Suprapubic skin (tissue), 4 donors: ENCODE results near the gene SYT6. TPM values are rescaled to one million over a fixed set of nuclear protein-coding genes. Genes with fewer than 3 reads are reported as not detected.

Source experiments
- DNase-seq, 2 donors: peaks; one replicate each; pipeline ENCODE4 v3.0.0-alpha.2; 2019; ENCODE audit warnings: low spot score in 2 of 2
- H3K27ac ChIP-seq: fragments of 200-600 bp; sonication (generic); one replicate; pipeline ENCODE4 v1.5.1; 2019
- H3K27me3 ChIP-seq: fragments of 200-600 bp; sonication (generic); one replicate; pipeline ENCODE4 v1.5.1; 2019
- H3K36me3 ChIP-seq: fragments of 200-600 bp; sonication (generic); one replicate; pipeline ENCODE4 v1.5.1; 2019
- H3K4me1 ChIP-seq: fragments of 200-600 bp; sonication (generic); one replicate; pipeline ENCODE4 v1.5.1; 2019
- H3K4me3 ChIP-seq: fragments of 200-600 bp; sonication (generic); one replicate; pipeline ENCODE4 v1.5.1; 2019; ENCODE audit warnings: mild to moderate bottlenecking
- H3K9me3 ChIP-seq: fragments of 200-600 bp; sonication (generic); one replicate; pipeline ENCODE4 v1.5.1; 2019
- EP300 ChIP-seq: sonication (generic); formaldehyde crosslinking; IDR thresholded peaks from one replicate; pipeline ENCODE4 v1.6.1; 2017; ENCODE audit warnings: antibody characterized with exemption
- POLR2A ChIP-seq, 2 donors: fragments of 450-650 bp; IDR thresholded peaks; one replicate each; pipeline ENCODE4 v1.6.1; 2017; ENCODE audit warnings: antibody characterized with exemption in 2 of 2, mild to moderate bottlenecking in 2 of 2, moderate library complexity in 2 of 2
- POLR2AphosphoS5 ChIP-seq, 3 donors: sonication (generic); formaldehyde crosslinking; IDR thresholded peaks; one replicate each; pipeline ENCODE4 v1.6.1; 2017; ENCODE audit warnings: antibody characterized with exemption in 3 of 3
- WGBS: methylation state at CpG from one replicate; pipeline ENCODE4 v1.1.5; 2018; 5-methylcytosine and 5-hydroxymethylcytosine counted together
- total RNA-seq, 4 donors: library from RNA; depleted of rRNA; stranded (reverse); fragments of >200 nt; gene quantifications; one replicate each; pipeline ENCODE4 v1.1.0, GENCODE V29; 2016
- TF ChIP-seq, protein P1 (sequence below), 2 donors: fragments of 200-600 bp in 1 of 2; fragments of 450-650 bp in 1 of 2; sonication (generic) in 1 of 2; IDR thresholded peaks; one replicate each; pipeline ENCODE4 v1.5.1; 2016 to 2019; ENCODE audit warnings: antibody characterized with exemption in 2 of 2, mild to moderate bottlenecking in 1 of 2, moderate library complexity in 1 of 2

Gene SYT6
- total RNA-seq, 4 donors from 2014 or later, result 0.23 TPM; not detected in 3

- Histone ChIP-seq H3K4me1 (peaks cover 8% of the 10 kb centered on the region), H3K36me3 (no peaks in the 10 kb centered on the region), H3K27me3 (peaks cover 2% of the 10 kb centered on the region), H3K27ac (no peak overlapping the region), H3K4me3 (no peak overlapping the region), H3K9me3 (no peaks in the 10 kb centered on the region)
- no peak for DNase-seq
- TF ChIP-seq POLR2A (IDR thresholded peaks at IDR 0.05) (no peak), EP300 (no peak), POLR2AphosphoS5 (IDR thresholded peaks at IDR 0.05) (no peak)
- TF ChIP-seq, protein P1, sequence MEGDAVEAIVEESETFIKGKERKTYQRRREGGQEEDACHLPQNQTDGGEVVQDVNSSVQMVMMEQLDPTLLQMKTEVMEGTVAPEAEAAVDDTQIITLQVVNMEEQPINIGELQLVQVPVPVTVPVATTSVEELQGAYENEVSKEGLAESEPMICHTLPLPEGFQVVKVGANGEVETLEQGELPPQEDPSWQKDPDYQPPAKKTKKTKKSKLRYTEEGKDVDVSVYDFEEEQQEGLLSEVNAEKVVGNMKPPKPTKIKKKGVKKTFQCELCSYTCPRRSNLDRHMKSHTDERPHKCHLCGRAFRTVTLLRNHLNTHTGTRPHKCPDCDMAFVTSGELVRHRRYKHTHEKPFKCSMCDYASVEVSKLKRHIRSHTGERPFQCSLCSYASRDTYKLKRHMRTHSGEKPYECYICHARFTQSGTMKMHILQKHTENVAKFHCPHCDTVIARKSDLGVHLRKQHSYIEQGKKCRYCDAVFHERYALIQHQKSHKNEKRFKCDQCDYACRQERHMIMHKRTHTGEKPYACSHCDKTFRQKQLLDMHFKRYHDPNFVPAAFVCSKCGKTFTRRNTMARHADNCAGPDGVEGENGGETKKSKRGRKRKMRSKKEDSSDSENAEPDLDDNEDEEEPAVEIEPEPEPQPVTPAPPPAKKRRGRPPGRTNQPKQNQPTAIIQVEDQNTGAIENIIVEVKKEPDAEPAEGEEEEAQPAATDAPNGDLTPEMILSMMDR (IDR thresholded peaks at IDR 0.05), result no peak
- WGBS, result 89% methylated on average over 2 of the region's 2 CpGs
Measured at GRCh38 chr1:114082304-114082630, 71.4 kb downstream of the SYT6 start.

- TF ChIP-seq POLR2A (IDR thresholded peaks at IDR 0.05) (no peak), POLR2AphosphoS5 (IDR thresholded peaks at IDR 0.05) (no peak), EP300 (no peak)
- TF ChIP-seq, protein P1 (IDR thresholded peaks at IDR 0.05), result no peak
- H3K27ac ChIP-seq, result no peak overlapping the region
- no peak for DNase-seq
- no peaks in the 10 kb centered on the region for H3K36me3 ChIP-seq
- H3K4me1 ChIP-seq, result peaks cover 8% of the 10 kb centered on the region
- H3K4me3 ChIP-seq, result no peak overlapping the region
- H3K27me3 ChIP-seq, result no peaks in the 10 kb centered on the region
- WGBS, result 61% methylated on average over 17 of the region's 17 CpGs
- no peaks in the 10 kb centered on the region for H3K9me3 ChIP-seq
Measured at GRCh38 chr1:114081437-114082303, 72.0 kb downstream of the SYT6 start.

GRCh38 chr1:114080511-114081436, 72.9 kb downstream of the SYT6 start:
- Histone ChIP-seq H3K27me3 (no peaks in the 10 kb centered on the region), H3K27ac (no peak overlapping the region), H3K4me3 (no peak overlapping the region), H3K36me3 (no peaks in the 10 kb centered on the region), H3K4me1 (peaks cover 8% of the 10 kb centered on the region), H3K9me3 (no peaks in the 10 kb centered on the region)
- TF ChIP-seq EP300 (no peak), POLR2A (IDR thresholded peaks at IDR 0.05) (no peak), POLR2AphosphoS5 (IDR thresholded peaks at IDR 0.05) (no peak)
- TF ChIP-seq, protein P1 (IDR thresholded peaks at IDR 0.05), result no peak
- 72% methylated on average over 13 of the region's 13 CpGs for WGBS
- DNase-seq, result no peak

GRCh38 chr1:114079596-114080190, 74.0 kb downstream of the SYT6 start:
- Histone ChIP-seq H3K27me3 (no peaks in the 10 kb centered on the region), H3K4me1 (peaks cover 8% of the 10 kb centered on the region), H3K36me3 (no peaks in the 10 kb centered on the region), H3K4me3 (no peak overlapping the region), H3K27ac (no peak overlapping the region), H3K9me3 (no peaks in the 10 kb centered on the region)
- DNase-seq, result no peak
- no peak for TF ChIP-seq EP300
- TF ChIP-seq POLR2A (IDR thresholded peaks at IDR 0.05), result no peak
- no peak for TF ChIP-seq POLR2AphosphoS5 (IDR thresholded peaks at IDR 0.05)
- TF ChIP-seq, protein P1 (IDR thresholded peaks at IDR 0.05), result no peak
- WGBS, result 76% methylated on average over 5 of the region's 5 CpGs
